ENCODE measurements around the gene CDKN3. TPM values are rescaled to one million over a fixed set of nuclear protein-coding genes. Genes with fewer than 3 reads are reported as not detected.

CDKN3 gene
- polyA plus RNA-seq, 3 donors, result 0.45 to 1.8 (median 0.65) TPM

GRCh38 chr14:54438703-54439102 is 41.9 kb downstream of the CDKN3 start:
- Histone ChIP-seq H4K20me1 (ENCODE audit: insufficient read depth, low read length) (peaks cover 39% of the 10 kb centered on the region), H3K27ac (ENCODE audit: low read depth in 1 of 2, low read length in 2 of 2) (no peak overlapping the region), H3K4me1 (ENCODE audit: control insufficient read depth in 1 of 2, insufficient read depth in 2 of 2, low read length in 2 of 2) (peaks cover 17 to 34% of the 10 kb centered on the region in 2 donors), H3K9me3 (replicated peaks in 1 of 2; ENCODE audit: control insufficient read depth in 1 of 2, insufficient read depth in 1 of 2, low read length in 2 of 2) (no peaks in the 10 kb centered on the region), H3K27me3 (ENCODE audit: control insufficient read depth in 2 of 2, insufficient read depth in 2 of 2, low read length in 2 of 2) (no peaks in the 10 kb centered on the region), H3K36me3 (replicated peaks in 1 of 2; ENCODE audit: control insufficient read depth in 1 of 2, insufficient read depth in 2 of 2, low read length in 2 of 2) (peaks cover 9 to 16% of the 10 kb centered on the region in 2 donors), H3K9ac (ENCODE audit: insufficient read depth, low read length, poor library complexity, severe bottlenecking) (no peak overlapping the region), H2AFZ (ENCODE audit: insufficient read depth, low read depth, low read length, poor library complexity, severe bottlenecking) (no peak overlapping the region), H3K79me2 (ENCODE audit: insufficient read depth, low read length) (peaks cover 71% of the 10 kb centered on the region), H3K4me3 (replicated peaks in 1 of 3; ENCODE audit: low read depth in 2 of 3, low read length in 3 of 3) (no peak overlapping the region), H3K4me2 (replicated peaks; ENCODE audit: extremely low read depth, low read length, poor library complexity, severe bottlenecking) (no peak overlapping the region)
- Mint-ChIP-seq H3K9me3 (no peaks in the 10 kb centered on the region), H3K36me3 (peaks cover 9 to 26% of the 10 kb centered on the region in 2 donors), H3K27ac (peak overlapping the region in 1 of 7 donors; percentile 23), H3K4me1 (peaks cover 52% of the 10 kb centered on the region), H3K27me3 (ENCODE audit: low read depth in 3 of 3) (no peaks in the 10 kb centered on the region), H3K4me3 (no peak overlapping the region)
- TF ChIP-seq, protein P1, sequence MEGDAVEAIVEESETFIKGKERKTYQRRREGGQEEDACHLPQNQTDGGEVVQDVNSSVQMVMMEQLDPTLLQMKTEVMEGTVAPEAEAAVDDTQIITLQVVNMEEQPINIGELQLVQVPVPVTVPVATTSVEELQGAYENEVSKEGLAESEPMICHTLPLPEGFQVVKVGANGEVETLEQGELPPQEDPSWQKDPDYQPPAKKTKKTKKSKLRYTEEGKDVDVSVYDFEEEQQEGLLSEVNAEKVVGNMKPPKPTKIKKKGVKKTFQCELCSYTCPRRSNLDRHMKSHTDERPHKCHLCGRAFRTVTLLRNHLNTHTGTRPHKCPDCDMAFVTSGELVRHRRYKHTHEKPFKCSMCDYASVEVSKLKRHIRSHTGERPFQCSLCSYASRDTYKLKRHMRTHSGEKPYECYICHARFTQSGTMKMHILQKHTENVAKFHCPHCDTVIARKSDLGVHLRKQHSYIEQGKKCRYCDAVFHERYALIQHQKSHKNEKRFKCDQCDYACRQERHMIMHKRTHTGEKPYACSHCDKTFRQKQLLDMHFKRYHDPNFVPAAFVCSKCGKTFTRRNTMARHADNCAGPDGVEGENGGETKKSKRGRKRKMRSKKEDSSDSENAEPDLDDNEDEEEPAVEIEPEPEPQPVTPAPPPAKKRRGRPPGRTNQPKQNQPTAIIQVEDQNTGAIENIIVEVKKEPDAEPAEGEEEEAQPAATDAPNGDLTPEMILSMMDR (IDR thresholded peaks at IDR 0.05), result no peak
- DNase-seq, result no peak
- intact Hi-C loops (cut with micrococcal nuclease), result no loop called here
- WGBS (ENCODE audit: insufficient coverage), result no CpG with 5 or more reads among the region's 4 CpGs

DNA sequence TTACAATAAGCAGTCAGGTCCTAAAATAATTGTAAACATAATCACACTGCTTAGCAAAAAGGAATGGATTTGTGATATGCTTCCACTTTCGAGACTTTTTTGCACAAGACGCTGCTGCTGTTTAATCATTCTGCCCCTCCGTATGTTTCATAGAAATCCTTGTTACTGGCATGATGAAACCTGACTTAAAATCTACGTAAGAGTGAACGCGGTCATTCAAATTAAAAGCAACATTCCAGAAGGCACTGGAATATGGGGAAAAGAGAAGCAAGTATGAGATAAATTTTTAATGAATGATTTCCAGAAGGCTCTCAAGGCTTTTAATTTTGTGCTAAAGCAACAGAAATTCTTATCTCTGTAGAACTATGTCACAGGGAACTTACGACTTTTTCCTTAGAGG is 43.2 kb downstream of the CDKN3 start:
- Histone ChIP-seq H3K4me2 (replicated peaks; ENCODE audit: extremely low read depth, low read length, poor library complexity, severe bottlenecking) (peak overlapping the region; percentile 85), H3K36me3 (replicated peaks in 1 of 2; ENCODE audit: control insufficient read depth in 1 of 2, insufficient read depth in 2 of 2, low read length in 2 of 2) (peaks cover 5 to 9% of the 10 kb centered on the region in 2 donors), H3K9ac (ENCODE audit: insufficient read depth, low read length, poor library complexity, severe bottlenecking) (peak overlapping the region; percentile 87), H3K27me3 (ENCODE audit: control insufficient read depth in 2 of 2, insufficient read depth in 2 of 2, low read length in 2 of 2) (no peaks in the 10 kb centered on the region), H2AFZ (ENCODE audit: insufficient read depth, low read depth, low read length, poor library complexity, severe bottlenecking) (no peak overlapping the region), H3K4me1 (ENCODE audit: control insufficient read depth in 1 of 2, insufficient read depth in 2 of 2, low read length in 2 of 2) (peaks cover 16 to 23% of the 10 kb centered on the region in 2 donors), H3K79me2 (ENCODE audit: insufficient read depth, low read length) (peaks cover 58% of the 10 kb centered on the region), H3K27ac (ENCODE audit: low read depth in 1 of 2, low read length in 2 of 2) (peak overlapping the region in 1 of 2 donors; percentile 86), H3K4me3 (replicated peaks in 1 of 3; ENCODE audit: low read depth in 2 of 3, low read length in 3 of 3) (peak overlapping the region; percentile 42 to 90 (median 77)), H4K20me1 (ENCODE audit: insufficient read depth, low read length) (peaks cover 27% of the 10 kb centered on the region), H3K9me3 (replicated peaks in 1 of 2; ENCODE audit: control insufficient read depth in 1 of 2, insufficient read depth in 1 of 2, low read length in 2 of 2) (no peaks in the 10 kb centered on the region)
- 81% methylated on average over 3 of the region's 7 CpGs for WGBS (ENCODE audit: insufficient coverage)
- DNase-seq, result no peak
- intact Hi-C loops (cut with micrococcal nuclease), result loop anchor here (5.0 kb wide), 3 partner anchors 43 to 1888 kb away; partner anchors contain the start of genes CDKN3 (in 2 of the 2), GPR137C (in 1 of the 2) and TXNDC16 (in 1 of the 2)
- H3K36me3 Mint-ChIP-seq, result peaks cover 7 to 16% of the 10 kb centered on the region in 2 donors
- H3K27me3 Mint-ChIP-seq (ENCODE audit: low read depth in 3 of 3), result no peaks in the 10 kb centered on the region
- TF ChIP-seq, protein P1 (IDR thresholded peaks at IDR 0.05), result no peak
- H3K4me1 Mint-ChIP-seq, result peaks cover 41% of the 10 kb centered on the region
- H3K4me3 Mint-ChIP-seq, result peak overlapping the region; percentile 76 to 92
- H3K9me3 Mint-ChIP-seq, result no peaks in the 10 kb centered on the region
- peak overlapping the region in 5 of 7 donors; percentile 83 to 92 (median 85) for H3K27ac Mint-ChIP-seq
